GM23248 (cell line): Measurements from ENCODE around the gene CYTH4.

Experiments
- EZH2 ChIP-seq: fragments of 200-600 bp; sonication (generic); IDR thresholded peaks from 2 replicates; pipeline ENCODE4 v1.6.1; 2018; ENCODE audit warnings: antibody characterized with exemption, mild to moderate bottlenecking; ENCODE audit not compliant: insufficient read depth, poor library complexity, severe bottlenecking
- EZH2phosphoT487 ChIP-seq: fragments of 200-600 bp; sonication (generic); IDR thresholded peaks from 2 replicates; pipeline ENCODE4 v1.6.1; 2018; ENCODE audit warnings: antibody characterized with exemption, moderate library complexity, mild to moderate bottlenecking, low read depth; ENCODE audit not compliant: insufficient read depth

DNA sequence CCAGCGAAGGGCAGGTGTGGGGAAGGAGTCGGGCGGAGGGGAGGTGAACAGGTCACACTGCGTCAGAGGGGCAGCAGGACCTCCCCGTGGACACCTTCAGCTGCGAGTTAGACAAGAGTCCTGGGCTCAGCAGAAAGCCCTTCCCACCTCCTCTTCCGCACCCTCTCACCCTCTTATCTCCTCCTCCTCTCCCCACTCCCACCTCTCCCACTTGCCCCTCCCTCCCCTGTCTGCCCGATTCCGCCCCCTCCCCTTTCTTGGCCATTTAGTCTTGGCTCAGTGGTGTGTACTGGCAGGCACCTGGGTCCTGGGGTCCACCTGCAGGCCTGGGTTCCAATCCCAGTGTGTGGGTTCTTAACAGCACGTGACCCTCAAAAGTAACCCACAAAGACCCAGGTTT lies 37.2 kb downstream of the CYTH4 start:
- no peak for TF ChIP-seq EZH2
- TF ChIP-seq EZH2phosphoT487: no peak
